ENCODE data around the gene TNP1.

DNA sequence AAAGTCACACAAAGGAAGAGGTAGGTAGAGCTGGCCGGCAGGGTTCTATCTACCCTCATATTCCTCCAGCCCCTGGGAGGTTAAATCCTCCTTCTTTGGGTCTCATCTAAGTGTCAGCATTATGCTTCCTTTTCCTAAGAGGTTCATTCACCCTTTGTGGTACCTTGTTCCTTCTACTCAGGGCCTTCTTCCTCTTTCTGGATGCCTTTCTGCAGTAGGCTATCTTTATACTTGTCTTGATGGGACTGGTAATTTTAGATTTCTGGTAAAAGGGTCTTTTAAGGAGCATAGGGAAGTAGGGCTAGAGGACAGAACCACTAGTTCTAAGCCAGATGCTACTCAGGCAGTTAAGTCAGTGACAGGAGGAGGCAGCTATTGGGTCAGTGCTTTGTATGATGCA lies 13.7 kb upstream of the TNP1 start:
- TF ChIP-seq, protein P1, sequence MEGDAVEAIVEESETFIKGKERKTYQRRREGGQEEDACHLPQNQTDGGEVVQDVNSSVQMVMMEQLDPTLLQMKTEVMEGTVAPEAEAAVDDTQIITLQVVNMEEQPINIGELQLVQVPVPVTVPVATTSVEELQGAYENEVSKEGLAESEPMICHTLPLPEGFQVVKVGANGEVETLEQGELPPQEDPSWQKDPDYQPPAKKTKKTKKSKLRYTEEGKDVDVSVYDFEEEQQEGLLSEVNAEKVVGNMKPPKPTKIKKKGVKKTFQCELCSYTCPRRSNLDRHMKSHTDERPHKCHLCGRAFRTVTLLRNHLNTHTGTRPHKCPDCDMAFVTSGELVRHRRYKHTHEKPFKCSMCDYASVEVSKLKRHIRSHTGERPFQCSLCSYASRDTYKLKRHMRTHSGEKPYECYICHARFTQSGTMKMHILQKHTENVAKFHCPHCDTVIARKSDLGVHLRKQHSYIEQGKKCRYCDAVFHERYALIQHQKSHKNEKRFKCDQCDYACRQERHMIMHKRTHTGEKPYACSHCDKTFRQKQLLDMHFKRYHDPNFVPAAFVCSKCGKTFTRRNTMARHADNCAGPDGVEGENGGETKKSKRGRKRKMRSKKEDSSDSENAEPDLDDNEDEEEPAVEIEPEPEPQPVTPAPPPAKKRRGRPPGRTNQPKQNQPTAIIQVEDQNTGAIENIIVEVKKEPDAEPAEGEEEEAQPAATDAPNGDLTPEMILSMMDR (IDR thresholded peaks at IDR 0.05; ENCODE audit: low read depth, low read length, missing input control): no peak
- TF ChIP-seq EGR1 (IDR thresholded peaks at IDR 0.05; ENCODE audit: low read depth in 2 of 2) (no peak), SP1 (IDR thresholded peaks at IDR 0.05) (no peak), RXRA (IDR thresholded peaks at IDR 0.05) (no peak), GABPA (IDR thresholded peaks at IDR 0.05 in 1 of 2, conservative IDR thresholded peaks at IDR 0.05 in 1 of 2) (no peak), YY1 (IDR thresholded peaks at IDR 0.05) (no peak), TAF1 (conservative IDR thresholded peaks at IDR 0.05) (no peak), HNF4G (IDR thresholded peaks at IDR 0.05) (no peak)
- TF ChIP-seq, protein P2, sequence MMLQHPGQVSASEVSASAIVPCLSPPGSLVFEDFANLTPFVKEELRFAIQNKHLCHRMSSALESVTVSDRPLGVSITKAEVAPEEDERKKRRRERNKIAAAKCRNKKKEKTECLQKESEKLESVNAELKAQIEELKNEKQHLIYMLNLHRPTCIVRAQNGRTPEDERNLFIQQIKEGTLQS (IDR thresholded peaks at IDR 0.05): no peak
- TF ChIP-seq, protein P3, sequence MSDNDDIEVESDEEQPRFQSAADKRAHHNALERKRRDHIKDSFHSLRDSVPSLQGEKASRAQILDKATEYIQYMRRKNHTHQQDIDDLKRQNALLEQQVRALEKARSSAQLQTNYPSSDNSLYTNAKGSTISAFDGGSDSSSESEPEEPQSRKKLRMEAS (IDR thresholded peaks at IDR 0.05): no peak
- TF ChIP-seq, protein P4, sequence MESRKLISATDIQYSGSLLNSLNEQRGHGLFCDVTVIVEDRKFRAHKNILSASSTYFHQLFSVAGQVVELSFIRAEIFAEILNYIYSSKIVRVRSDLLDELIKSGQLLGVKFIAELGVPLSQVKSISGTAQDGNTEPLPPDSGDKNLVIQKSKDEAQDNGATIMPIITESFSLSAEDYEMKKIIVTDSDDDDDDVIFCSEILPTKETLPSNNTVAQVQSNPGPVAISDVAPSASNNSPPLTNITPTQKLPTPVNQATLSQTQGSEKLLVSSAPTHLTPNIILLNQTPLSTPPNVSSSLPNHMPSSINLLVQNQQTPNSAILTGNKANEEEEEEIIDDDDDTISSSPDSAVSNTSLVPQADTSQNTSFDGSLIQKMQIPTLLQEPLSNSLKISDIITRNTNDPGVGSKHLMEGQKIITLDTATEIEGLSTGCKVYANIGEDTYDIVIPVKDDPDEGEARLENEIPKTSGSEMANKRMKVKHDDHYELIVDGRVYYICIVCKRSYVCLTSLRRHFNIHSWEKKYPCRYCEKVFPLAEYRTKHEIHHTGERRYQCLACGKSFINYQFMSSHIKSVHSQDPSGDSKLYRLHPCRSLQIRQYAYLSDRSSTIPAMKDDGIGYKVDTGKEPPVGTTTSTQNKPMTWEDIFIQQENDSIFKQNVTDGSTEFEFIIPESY (IDR thresholded peaks at IDR 0.05): no peak
- TF ChIP-seq, protein P5, sequence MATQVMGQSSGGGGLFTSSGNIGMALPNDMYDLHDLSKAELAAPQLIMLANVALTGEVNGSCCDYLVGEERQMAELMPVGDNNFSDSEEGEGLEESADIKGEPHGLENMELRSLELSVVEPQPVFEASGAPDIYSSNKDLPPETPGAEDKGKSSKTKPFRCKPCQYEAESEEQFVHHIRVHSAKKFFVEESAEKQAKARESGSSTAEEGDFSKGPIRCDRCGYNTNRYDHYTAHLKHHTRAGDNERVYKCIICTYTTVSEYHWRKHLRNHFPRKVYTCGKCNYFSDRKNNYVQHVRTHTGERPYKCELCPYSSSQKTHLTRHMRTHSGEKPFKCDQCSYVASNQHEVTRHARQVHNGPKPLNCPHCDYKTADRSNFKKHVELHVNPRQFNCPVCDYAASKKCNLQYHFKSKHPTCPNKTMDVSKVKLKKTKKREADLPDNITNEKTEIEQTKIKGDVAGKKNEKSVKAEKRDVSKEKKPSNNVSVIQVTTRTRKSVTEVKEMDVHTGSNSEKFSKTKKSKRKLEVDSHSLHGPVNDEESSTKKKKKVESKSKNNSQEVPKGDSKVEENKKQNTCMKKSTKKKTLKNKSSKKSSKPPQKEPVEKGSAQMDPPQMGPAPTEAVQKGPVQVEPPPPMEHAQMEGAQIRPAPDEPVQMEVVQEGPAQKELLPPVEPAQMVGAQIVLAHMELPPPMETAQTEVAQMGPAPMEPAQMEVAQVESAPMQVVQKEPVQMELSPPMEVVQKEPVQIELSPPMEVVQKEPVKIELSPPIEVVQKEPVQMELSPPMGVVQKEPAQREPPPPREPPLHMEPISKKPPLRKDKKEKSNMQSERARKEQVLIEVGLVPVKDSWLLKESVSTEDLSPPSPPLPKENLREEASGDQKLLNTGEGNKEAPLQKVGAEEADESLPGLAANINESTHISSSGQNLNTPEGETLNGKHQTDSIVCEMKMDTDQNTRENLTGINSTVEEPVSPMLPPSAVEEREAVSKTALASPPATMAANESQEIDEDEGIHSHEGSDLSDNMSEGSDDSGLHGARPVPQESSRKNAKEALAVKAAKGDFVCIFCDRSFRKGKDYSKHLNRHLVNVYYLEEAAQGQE (IDR thresholded peaks at IDR 0.05): no peak
